Chondrocyte (in vitro differentiated cells): ENCODE data around the gene ADAMTS3. TPM values are rescaled to one million over a fixed set of nuclear protein-coding genes. Genes with fewer than 3 reads are reported as not detected.

ENCODE experiments used
- DNase-seq: peaks from one replicate; pipeline ENCODE4 v3.0.0; 2021; ENCODE audit warnings: mixed read lengths, low spot score
- H3K27ac Mint-ChIP-seq: one replicate; pipeline ENCODE4 v1.8.0; 2021; ENCODE audit warnings: mild to moderate bottlenecking, moderate library complexity, mixed read lengths; ENCODE audit not compliant: unreplicated experiment
- H3K27me3 Mint-ChIP-seq: 2 replicates; pipeline ENCODE4 v1.8.0; 2021; ENCODE audit warnings: low read depth, mixed read lengths
- H3K36me3 Mint-ChIP-seq: 2 replicates; pipeline ENCODE4 v1.8.0; 2021; ENCODE audit warnings: low read depth, mixed read lengths
- H3K4me1 Mint-ChIP-seq: 2 replicates; pipeline ENCODE4 v1.8.0; 2021; ENCODE audit warnings: low read depth, mild to moderate bottlenecking, mixed read lengths
- H3K4me3 Mint-ChIP-seq: one replicate; pipeline ENCODE4 v1.8.0; 2021; ENCODE audit warnings: mild to moderate bottlenecking, moderate library complexity, mixed read lengths; ENCODE audit not compliant: unreplicated experiment
- H3K9me3 Mint-ChIP-seq: 2 replicates; pipeline ENCODE4 v1.8.0; 2021; ENCODE audit warnings: low read depth, mixed read lengths
- CTCF ChIP-seq: fragments of 200-600 bp; sonication (generic); IDR thresholded peaks from 2 replicates; pipeline ENCODE4 v1.5.0; 2021; ENCODE audit warnings: antibody characterized with exemption, mild to moderate bottlenecking, moderate library complexity
- total RNA-seq: library from RNA; stranded (reverse); gene quantifications from 3 replicates; pipeline ENCODE4 v1.2.1, GENCODE V29; 2021

Gene ADAMTS3
- total RNA-seq, 1 donor from 2014 or later = 0.60 TPM

DNA sequence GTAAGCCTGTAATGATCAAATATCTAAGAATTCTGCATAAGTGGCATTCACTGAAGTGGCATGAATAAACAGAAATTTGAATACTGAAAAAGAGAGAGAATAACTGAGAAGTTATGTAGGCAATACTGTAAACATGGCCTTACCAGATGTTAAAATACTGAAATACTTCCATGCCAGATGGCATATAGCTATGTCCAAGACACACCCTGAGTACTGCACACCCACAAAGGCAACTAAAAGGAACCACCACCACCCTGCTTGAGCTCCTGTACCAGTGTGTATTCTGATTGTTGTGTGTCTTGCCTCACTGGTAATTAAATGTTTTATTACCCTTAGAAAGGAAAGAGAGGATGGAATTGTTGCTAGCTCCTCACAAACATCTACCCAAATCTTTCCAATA lies 192.1 kb downstream of the ADAMTS3 start:
- Mint-ChIP-seq H3K27ac (peak overlapping the region; percentile 78), H3K4me1 (peaks cover 48% of the 10 kb centered on the region), H3K4me3 (no peak overlapping the region), H3K36me3 (no peaks in the 10 kb centered on the region), H3K27me3 (no peaks in the 10 kb centered on the region), H3K9me3 (no peaks in the 10 kb centered on the region)
- DNase-seq = no peak
- TF ChIP-seq CTCF = no peak

- no peaks in the 10 kb centered on the region for H3K27me3 Mint-ChIP-seq
- H3K9me3 Mint-ChIP-seq = no peaks in the 10 kb centered on the region
- no peak overlapping the region for H3K4me3 Mint-ChIP-seq
- no peaks in the 10 kb centered on the region for H3K36me3 Mint-ChIP-seq
- H3K27ac Mint-ChIP-seq = no peak overlapping the region
- H3K4me1 Mint-ChIP-seq = peaks cover 44% of the 10 kb centered on the region
- TF ChIP-seq CTCF = no peak
- DNase-seq = no peak
These were observed 193.8 kb downstream of the ADAMTS3 start for GRCh38 chr4:72375073-72375736.

DNA sequence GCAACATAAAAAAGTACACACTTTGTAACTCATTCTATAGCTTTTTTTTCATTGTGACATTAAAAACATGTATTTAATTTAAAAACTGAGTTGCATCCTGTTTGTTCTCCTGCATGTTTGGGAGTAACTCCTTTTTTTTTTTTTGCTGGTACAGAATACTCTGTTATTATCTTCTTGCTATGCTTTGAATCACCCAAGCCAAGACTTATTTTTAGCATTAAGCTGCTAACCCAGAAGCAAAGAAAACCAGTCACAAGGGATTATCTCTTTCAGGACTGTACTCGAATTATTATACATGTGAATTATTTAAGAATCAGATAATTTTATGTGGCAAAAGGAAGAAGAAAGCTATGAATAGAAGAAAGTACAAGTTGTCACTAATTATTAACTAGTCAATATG lies 194.9 kb downstream of the ADAMTS3 start:
- no peak for TF ChIP-seq CTCF
- Mint-ChIP-seq H3K4me1 (peaks cover 44% of the 10 kb centered on the region), H3K9me3 (no peaks in the 10 kb centered on the region), H3K27ac (no peak overlapping the region), H3K27me3 (no peaks in the 10 kb centered on the region), H3K4me3 (no peak overlapping the region), H3K36me3 (no peaks in the 10 kb centered on the region)
- no peak for DNase-seq

GRCh38 chr4:72366601-72367000 lies 202.4 kb downstream of the ADAMTS3 start:
- Mint-ChIP-seq H3K4me3 (no peak overlapping the region), H3K9me3 (no peaks in the 10 kb centered on the region)
- no peak for TF ChIP-seq CTCF

DNA sequence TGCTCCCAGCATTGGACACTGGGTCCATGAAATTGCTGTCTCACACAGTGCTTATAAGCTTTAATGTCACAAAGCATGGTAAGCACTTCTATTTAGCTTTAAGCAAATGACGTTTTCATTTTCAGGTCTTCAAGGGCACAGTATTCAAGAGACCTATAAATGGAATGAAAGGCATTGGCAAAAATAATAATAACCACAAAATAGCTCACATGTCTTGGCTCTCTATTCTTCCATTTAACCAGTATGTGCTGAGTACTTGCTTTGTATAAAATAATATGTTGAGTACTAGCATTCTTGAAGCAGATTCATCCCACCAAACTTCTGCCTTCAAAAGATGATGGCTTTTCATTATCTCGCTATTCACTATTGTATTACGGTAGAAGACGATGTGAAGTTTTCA lies 203.0 kb downstream of the ADAMTS3 start:
- Mint-ChIP-seq H3K9me3 (no peaks in the 10 kb centered on the region), H3K4me1 (peaks cover 3% of the 10 kb centered on the region), H3K27ac (no peak overlapping the region), H3K36me3 (no peaks in the 10 kb centered on the region), H3K27me3 (no peaks in the 10 kb centered on the region), H3K4me3 (no peak overlapping the region)
- TF ChIP-seq CTCF = no peak
- DNase-seq = no peak

More at GRCh38 chr4:72366601-72367000, 202.4 kb downstream of the ADAMTS3 start:
- peaks cover 3% of the 10 kb centered on the region for H3K4me1 Mint-ChIP-seq
- no peaks in the 10 kb centered on the region for H3K27me3 Mint-ChIP-seq
- no peak overlapping the region for H3K27ac Mint-ChIP-seq
- no peaks in the 10 kb centered on the region for H3K36me3 Mint-ChIP-seq
- no peak for DNase-seq
